ENCODE results near the gene KIAA1328.
"Not testable (repeated sequence)": the region's sequence is repeated elsewhere in the genome, so short reads cannot be mapped to it uniquely, and the experiment has no call there.

Gene KIAA1328

GRCh38 chr18:36889321-36889720 lies 60.4 kb downstream of the KIAA1328 start:
- no peak for DNase-seq

- DNase-seq, result no peak
Measured at GRCh38 chr18:36889742-36890141, 60.8 kb downstream of the KIAA1328 start.

- DNase-seq, result no peak
Measured at GRCh38 chr18:36890598-36890997, 61.7 kb downstream of the KIAA1328 start.

- DNase-seq, result no peak
Measured at GRCh38 chr18:36893227-36893626, 64.3 kb downstream of the KIAA1328 start.

- no peak for DNase-seq
Measured at GRCh38 chr18:36895606-36896005, 66.7 kb downstream of the KIAA1328 start.

- no peak for DNase-seq
Measured at GRCh38 chr18:36897253-36897652, 68.3 kb downstream of the KIAA1328 start.

- DNase-seq, result peak; percentile 39 to 55
Measured at GRCh38 chr18:36899289-36899688, 70.4 kb downstream of the KIAA1328 start.

- DNase-seq, result no peak
Measured at GRCh38 chr18:36900466-36900865, 71.5 kb downstream of the KIAA1328 start.

GRCh38 chr18:36901277-36901701 lies 72.4 kb downstream of the KIAA1328 start:
- no peak for DNase-seq

GRCh38 chr18:36903215-36903928 lies 74.4 kb downstream of the KIAA1328 start:
- peak; percentile 1 to 21 for DNase-seq

GRCh38 chr18:36905571-36905970 lies 76.6 kb downstream of the KIAA1328 start:
- no peak for DNase-seq

GRCh38 chr18:36909282-36909681 lies 80.4 kb downstream of the KIAA1328 start:
- not testable (repeated sequence) for DNase-seq

- DNase-seq, result peak; percentile 39 to 44
Measured at GRCh38 chr18:36912887-36913286, 84.0 kb downstream of the KIAA1328 start.

GRCh38 chr18:36917907-36918306 lies 89.0 kb downstream of the KIAA1328 start:
- no peak for DNase-seq

- DNase-seq, result no peak
Measured at GRCh38 chr18:36929601-36930000, 100.7 kb downstream of the KIAA1328 start.

GRCh38 chr18:36931106-36931505 lies 102.2 kb downstream of the KIAA1328 start:
- DNase-seq, result no peak

GRCh38 chr18:36933552-36933951 lies 104.6 kb downstream of the KIAA1328 start:
- DNase-seq, result no peak

GRCh38 chr18:36934884-36935283 lies 106.0 kb downstream of the KIAA1328 start:
- DNase-seq, result no peak

- peak; percentile 40 to 49 for DNase-seq
Measured at GRCh38 chr18:36942264-36942663, 113.3 kb downstream of the KIAA1328 start.

- DNase-seq, result no peak
Measured at GRCh38 chr18:36947820-36948348, 119.0 kb downstream of the KIAA1328 start.

- no peak for DNase-seq
Measured at GRCh38 chr18:36950282-36950681, 121.4 kb downstream of the KIAA1328 start.

GRCh38 chr18:36950960-36951359 lies 122.0 kb downstream of the KIAA1328 start:
- DNase-seq, result no peak

GRCh38 chr18:36953047-36953446 lies 124.1 kb downstream of the KIAA1328 start:
- no peak for DNase-seq

- no peak for DNase-seq
Measured at GRCh38 chr18:36960038-36960437, 131.1 kb downstream of the KIAA1328 start.

GRCh38 chr18:36963464-36963863 lies 134.5 kb downstream of the KIAA1328 start:
- no peak for DNase-seq
